ENCODE measurements around the gene CCL14. TPM values are rescaled to one million over a fixed set of nuclear protein-coding genes. Genes with fewer than 3 reads are reported as not detected.

The CCL14 gene
- total and polyA plus RNA-seq, 2 of the 8 experiments (the other 6 are each of a cell fraction or from before 2014, with no cell fraction given), result not detected

- Histone ChIP-seq H3K23ac (ENCODE audit: insufficient read length) (no peak overlapping the region), H2BK5ac (ENCODE audit: low read depth, low read length) (no peak overlapping the region), H3K56ac (replicated peaks; ENCODE audit: insufficient read length, low read depth, low read length) (no peak overlapping the region), H2BK120ac (replicated peaks; ENCODE audit: low read depth, low read length) (no peak overlapping the region), H4K20me1 (replicated peaks in 1 of 2; ENCODE audit: control insufficient read depth in 1 of 2, insufficient read depth in 2 of 2, low read length in 2 of 2) (no peaks in the 10 kb centered on the region), H3K14ac (ENCODE audit: insufficient read length) (no peak overlapping the region), H3K27ac (ENCODE audit: low read depth, low read length) (no peak overlapping the region), H3K36me3 (ENCODE audit: control insufficient read depth in 2 of 4, insufficient read depth in 4 of 4, low read length in 3 of 4) (no peaks in the 10 kb centered on the region), H3K4me3 (ENCODE audit: extremely low read depth in 1 of 4, insufficient read depth in 2 of 4, low read depth in 3 of 4, low read length in 4 of 4) (no peak overlapping the region), H3K9ac (replicated peaks in 1 of 4; ENCODE audit: extremely low read depth in 1 of 4, low read depth in 3 of 4, low read length in 3 of 4) (no peak overlapping the region), H2BK15ac (ENCODE audit: low read length) (no peak overlapping the region), H3K27me3 (replicated peaks in 1 of 4; ENCODE audit: control insufficient read depth in 3 of 4, extremely low read depth in 1 of 4, insufficient read depth in 3 of 4, low read length in 3 of 4) (no peaks in the 10 kb centered on the region), H2BK12ac (ENCODE audit: low read depth, low read length) (no peak overlapping the region), H3K9me3 (ENCODE audit: insufficient read depth in 2 of 2, low read depth in 1 of 2, low read length in 1 of 2) (no peaks in the 10 kb centered on the region), H2AFZ (ENCODE audit: low read length) (no peak overlapping the region), H3K79me1 (ENCODE audit: low read depth, low read length) (no peaks in the 10 kb centered on the region), H2AK5ac (ENCODE audit: low read depth, low read length) (no peak overlapping the region), H3K18ac (ENCODE audit: extremely low read depth, low read length) (no peak overlapping the region), H2BK20ac (ENCODE audit: low read length) (no peak overlapping the region), H3K23me2 (ENCODE audit: low read depth, low read length) (no peaks in the 10 kb centered on the region), H3K4ac (replicated peaks; ENCODE audit: insufficient read length, low read depth, low read length) (no peak overlapping the region), H4K91ac (replicated peaks; ENCODE audit: insufficient read length, low read length) (no peak overlapping the region), H3K79me2 (ENCODE audit: control insufficient read depth in 1 of 2, insufficient read depth in 2 of 2, low read length in 2 of 2) (no peaks in the 10 kb centered on the region), H4K8ac (ENCODE audit: extremely low read depth, insufficient read depth, low read length) (no peak overlapping the region), H3K4me1 (replicated peaks in 1 of 4; ENCODE audit: control insufficient read depth in 3 of 4, insufficient read depth in 4 of 4, low read length in 3 of 4) (no peaks in the 10 kb centered on the region), H3K4me2 (ENCODE audit: insufficient read depth in 1 of 2, low read depth in 2 of 2, low read length in 2 of 2) (no peak overlapping the region), H4K5ac (ENCODE audit: insufficient read length, low read depth, low read length) (no peak overlapping the region)
- ChIA-PET POLR2A (ENCODE audit: partially characterized antibody) (no interaction called here), CTCF (ENCODE audit: partially characterized antibody) (interaction anchor here (0.5 to 7.2 kb wide), 5 partner anchors 9 to 171 kb away, joined by 3 to 33 read pairs (median 8); no protein-coding TSS in a partner anchor)
- no peak for DNase-seq (ENCODE audit: low read depth in 1 of 2, low spot score in 2 of 2)
- TF ChIP-seq SRF (IDR thresholded peaks at IDR 0.05; ENCODE audit: low read depth, low read length) (no peak), JUND (IDR thresholded peaks at IDR 0.05; ENCODE audit: low read length) (no peak), SUZ12 (IDR thresholded peaks at IDR 0.05; ENCODE audit: low read length) (no peak), GTF2F1 (IDR thresholded peaks at IDR 0.05; ENCODE audit: borderline replicate concordance, low read depth, low read length) (no peak), BACH1 (IDR thresholded peaks at IDR 0.05; ENCODE audit: low read length) (no peak)
- FAIRE-seq, result no peak
- 96% methylated on average over 3 of the region's 3 CpGs; no CpG with 5 or more reads in 1 of the 2 experiments for WGBS, 2 experiments (ENCODE audit: extremely low coverage in 1 of 2, insufficient coverage in 1 of 2, insufficient read length in 1 of 2, insufficient replicate concordance in 2 of 2, low coverage in 1 of 2, low lambda C conversion rate in 2 of 2, missing lambda C conversion rate in 1 of 2)
Observed at GRCh38 chr17:35978346-35978745, 8.2 kb downstream of the CCL14 start.
